Nephron (organoid): ENCODE results near the gene KAZN.

Experiments
- H3K27ac Mint-ChIP-seq, 3 experiments: 2 replicates each; pipeline ENCODE4 v1.8.0; 2020; ENCODE audit warnings: mixed read lengths in 3 of 3, mild to moderate bottlenecking in 2 of 3, moderate library complexity in 1 of 3
- H3K27me3 Mint-ChIP-seq: 2 replicates; pipeline ENCODE4 v1.8.0; 2021; ENCODE audit warnings: low read depth, mild to moderate bottlenecking, moderate library complexity, mixed read lengths
- H3K36me3 Mint-ChIP-seq: 2 replicates; pipeline ENCODE4 v1.8.0; 2020; ENCODE audit warnings: low read depth, mixed read lengths
- H3K4me1 Mint-ChIP-seq: 2 replicates; pipeline ENCODE4 v1.8.0; 2020; ENCODE audit warnings: mixed read lengths
- H3K4me3 Mint-ChIP-seq, 3 experiments: 2 replicates each; pipeline ENCODE4 v1.8.0; 2020; ENCODE audit warnings: mild to moderate bottlenecking in 3 of 3, mixed read lengths in 3 of 3, moderate library complexity in 2 of 3
- H3K9me3 Mint-ChIP-seq: 2 replicates; pipeline ENCODE4 v1.8.0; 2020; ENCODE audit warnings: mixed read lengths
- CTCF ChIP-seq, 3 experiments: fragments of 200-600 bp; sonication (generic); IDR thresholded peaks; one replicate each; pipeline ENCODE4 v1.5.0; 2021; ENCODE audit warnings: antibody characterized with exemption in 3 of 3; ENCODE audit not compliant: unreplicated experiment in 3 of 3

Gene KAZN

GRCh38 chr1:14928886-14929546 is 330.5 kb downstream of the KAZN start:
- Mint-ChIP-seq H3K36me3 (no peaks in the 10 kb centered on the region), H3K4me1 (peaks cover 59% of the 10 kb centered on the region), H3K9me3 (no peaks in the 10 kb centered on the region), H3K4me3 (peak overlapping the region; percentile 11 to 42 (median 40)), H3K27me3 (peaks cover 7% of the 10 kb centered on the region), H3K27ac (peak overlapping the region; percentile 95 to 98 (median 95))
- TF ChIP-seq CTCF (IDR thresholded peaks at IDR 0.05; ENCODE audit: unreplicated experiment in 3 of 3), result no peak

- Mint-ChIP-seq H3K9me3 (no peaks in the 10 kb centered on the region), H3K36me3 (no peaks in the 10 kb centered on the region), H3K4me1 (peaks cover 59% of the 10 kb centered on the region), H3K27ac (peak overlapping the region; percentile 91 to 95 (median 95)), H3K4me3 (peak overlapping the region; percentile 40 to 45 (median 42)), H3K27me3 (peaks cover 7% of the 10 kb centered on the region)
- no peak for TF ChIP-seq CTCF (IDR thresholded peaks at IDR 0.05; ENCODE audit: unreplicated experiment in 3 of 3)
These were observed 331.2 kb downstream of the KAZN start for GRCh38 chr1:14929547-14930246.

GRCh38 chr1:14930247-14930965 is 331.9 kb downstream of the KAZN start:
- TF ChIP-seq CTCF (IDR thresholded peaks at IDR 0.05; ENCODE audit: unreplicated experiment in 3 of 3), result no peak
- Mint-ChIP-seq H3K36me3 (no peaks in the 10 kb centered on the region), H3K4me3 (peak overlapping the region in 1 of 3 experiments; percentile 45), H3K9me3 (no peaks in the 10 kb centered on the region), H3K27me3 (peaks cover 7% of the 10 kb centered on the region), H3K4me1 (peaks cover 52% of the 10 kb centered on the region), H3K27ac (peak overlapping the region; percentile 91 to 95 (median 95))

- no peaks in the 10 kb centered on the region for H3K9me3 Mint-ChIP-seq
- peak overlapping the region in 2 of 3 experiments; percentile 41 to 45 for H3K27ac Mint-ChIP-seq
- H3K4me1 Mint-ChIP-seq, result peaks cover 42% of the 10 kb centered on the region
- no peaks in the 10 kb centered on the region for H3K36me3 Mint-ChIP-seq
- TF ChIP-seq CTCF (IDR thresholded peaks at IDR 0.05; ENCODE audit: unreplicated experiment in 3 of 3), result no peak
- no peak overlapping the region for H3K4me3 Mint-ChIP-seq
- H3K27me3 Mint-ChIP-seq, result peaks cover 3% of the 10 kb centered on the region
These were observed 333.7 kb downstream of the KAZN start for GRCh38 chr1:14932034-14932638.

- TF ChIP-seq CTCF (IDR thresholded peaks at IDR 0.05; ENCODE audit: unreplicated experiment in 3 of 3), result no peak
- Mint-ChIP-seq H3K27me3 (no peaks in the 10 kb centered on the region), H3K4me3 (no peak overlapping the region), H3K36me3 (no peaks in the 10 kb centered on the region), H3K4me1 (peaks cover 28% of the 10 kb centered on the region), H3K27ac (no peak overlapping the region), H3K9me3 (no peaks in the 10 kb centered on the region)
These were observed 336.4 kb downstream of the KAZN start for GRCh38 chr1:14934867-14935266.
